Measurements from ENCODE around the gene DNM3.

Gene DNM3

DNA sequence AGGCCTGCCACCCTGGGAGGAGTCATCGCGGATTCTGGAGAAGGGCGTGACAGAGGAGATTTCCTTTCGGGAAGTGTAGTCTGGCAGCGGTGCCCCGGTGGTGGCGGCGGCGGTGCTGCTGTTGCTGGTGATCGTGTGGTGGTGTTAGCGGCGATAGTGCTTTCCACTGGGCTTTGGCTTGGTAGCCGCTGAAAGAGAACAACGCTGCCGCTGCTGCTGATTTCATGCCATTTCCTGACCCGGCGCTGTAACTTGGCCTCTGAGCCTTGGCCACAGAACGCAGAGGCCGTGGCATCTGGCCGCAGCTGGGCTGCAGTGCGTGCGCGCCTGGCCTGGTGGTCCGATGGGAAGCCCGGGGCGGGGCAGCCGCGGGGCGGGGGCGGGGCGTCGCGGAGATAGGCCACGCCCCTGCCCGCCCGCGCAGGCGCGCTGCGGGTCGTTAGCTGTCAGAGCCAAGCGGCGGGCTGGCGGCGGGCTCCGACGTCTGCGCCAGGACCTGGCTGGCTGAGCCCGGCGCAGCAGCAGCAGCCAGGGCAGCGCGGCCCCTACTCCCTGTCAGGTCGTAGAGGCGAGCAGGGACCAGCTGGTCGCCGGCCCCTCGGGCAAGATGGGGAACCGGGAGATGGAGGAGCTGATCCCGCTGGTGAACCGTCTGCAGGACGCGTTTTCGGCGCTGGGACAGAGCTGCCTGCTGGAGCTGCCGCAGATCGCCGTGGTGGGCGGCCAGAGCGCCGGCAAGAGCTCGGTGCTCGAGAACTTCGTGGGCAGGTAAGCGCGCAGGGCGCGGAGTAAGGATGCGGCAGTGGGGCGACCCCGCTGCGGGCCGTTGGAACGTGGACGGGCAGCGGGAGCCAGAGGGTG is at the start of gene DNM3:
Gene DNM3 (plus strand): TSS at position 449 of the 861 bp plus-strand sequence. CDS start 159 bp downstream, at position 608.
- peak; percentile 88 for DNase-seq
- Mint-ChIP-seq H3K27ac (no peak within 1 kb of the TSS), H3K27me3 (ENCODE audit: low read depth, poor library complexity) (peaks cover 55% of the 10 kb centered on the region), H3K4me1 (peaks cover 16% of the 10 kb centered on the region), H3K4me3 (peak within 1 kb of the TSS; percentile 90), H3K9me3 (peaks cover 3% of the 10 kb centered on the region), H3K36me3 (ENCODE audit: low read depth) (no peaks in the 10 kb centered on the region)
- TF ChIP-seq, protein P1, sequence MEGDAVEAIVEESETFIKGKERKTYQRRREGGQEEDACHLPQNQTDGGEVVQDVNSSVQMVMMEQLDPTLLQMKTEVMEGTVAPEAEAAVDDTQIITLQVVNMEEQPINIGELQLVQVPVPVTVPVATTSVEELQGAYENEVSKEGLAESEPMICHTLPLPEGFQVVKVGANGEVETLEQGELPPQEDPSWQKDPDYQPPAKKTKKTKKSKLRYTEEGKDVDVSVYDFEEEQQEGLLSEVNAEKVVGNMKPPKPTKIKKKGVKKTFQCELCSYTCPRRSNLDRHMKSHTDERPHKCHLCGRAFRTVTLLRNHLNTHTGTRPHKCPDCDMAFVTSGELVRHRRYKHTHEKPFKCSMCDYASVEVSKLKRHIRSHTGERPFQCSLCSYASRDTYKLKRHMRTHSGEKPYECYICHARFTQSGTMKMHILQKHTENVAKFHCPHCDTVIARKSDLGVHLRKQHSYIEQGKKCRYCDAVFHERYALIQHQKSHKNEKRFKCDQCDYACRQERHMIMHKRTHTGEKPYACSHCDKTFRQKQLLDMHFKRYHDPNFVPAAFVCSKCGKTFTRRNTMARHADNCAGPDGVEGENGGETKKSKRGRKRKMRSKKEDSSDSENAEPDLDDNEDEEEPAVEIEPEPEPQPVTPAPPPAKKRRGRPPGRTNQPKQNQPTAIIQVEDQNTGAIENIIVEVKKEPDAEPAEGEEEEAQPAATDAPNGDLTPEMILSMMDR (IDR thresholded peaks at IDR 0.05) = no peak

DNA sequence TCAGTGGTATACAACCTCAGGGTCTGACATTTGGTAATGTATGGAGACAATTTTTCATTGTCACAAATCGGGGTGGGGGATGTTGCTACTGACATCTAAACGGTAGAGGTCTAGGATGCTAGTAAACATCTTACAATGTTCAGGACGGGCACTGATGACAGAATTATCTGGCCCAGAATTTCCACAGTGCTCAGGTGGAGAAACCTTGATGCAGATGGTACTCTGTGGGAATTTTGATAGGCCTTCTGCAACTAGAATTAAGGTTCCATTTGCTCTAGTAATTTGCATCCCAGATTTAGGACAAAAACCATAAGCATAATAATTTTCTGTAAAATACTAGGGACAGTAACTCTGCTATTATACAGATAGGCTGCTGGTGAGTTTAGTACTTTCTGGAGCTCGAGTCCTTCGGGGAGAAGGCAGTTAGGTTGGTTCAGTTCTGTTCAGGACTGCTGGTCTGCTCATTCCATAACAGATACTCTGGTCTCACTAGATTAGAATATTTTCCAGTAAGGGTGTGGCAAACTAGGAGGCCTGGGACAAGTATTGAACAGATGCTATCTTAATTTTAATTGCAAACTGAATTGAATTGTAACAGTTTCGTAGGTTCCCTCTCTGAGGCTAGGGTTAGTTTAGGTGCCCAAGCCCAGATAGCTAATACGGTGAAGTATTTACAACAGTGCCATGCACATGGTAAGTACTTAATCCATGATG is 48.5 kb upstream of the DNM3 start:
- H3K27me3 Mint-ChIP-seq (ENCODE audit: low read depth, poor library complexity) = no peaks in the 10 kb centered on the region
- no peak for DNase-seq
- H3K36me3 Mint-ChIP-seq (ENCODE audit: low read depth) = peaks cover 74% of the 10 kb centered on the region
- no peak overlapping the region for H3K27ac Mint-ChIP-seq
- H3K9me3 Mint-ChIP-seq = no peaks in the 10 kb centered on the region
- H3K4me1 Mint-ChIP-seq = no peaks in the 10 kb centered on the region
- H3K4me3 Mint-ChIP-seq = no peak overlapping the region
- TF ChIP-seq, protein P1 (IDR thresholded peaks at IDR 0.05) = no peak

DNA sequence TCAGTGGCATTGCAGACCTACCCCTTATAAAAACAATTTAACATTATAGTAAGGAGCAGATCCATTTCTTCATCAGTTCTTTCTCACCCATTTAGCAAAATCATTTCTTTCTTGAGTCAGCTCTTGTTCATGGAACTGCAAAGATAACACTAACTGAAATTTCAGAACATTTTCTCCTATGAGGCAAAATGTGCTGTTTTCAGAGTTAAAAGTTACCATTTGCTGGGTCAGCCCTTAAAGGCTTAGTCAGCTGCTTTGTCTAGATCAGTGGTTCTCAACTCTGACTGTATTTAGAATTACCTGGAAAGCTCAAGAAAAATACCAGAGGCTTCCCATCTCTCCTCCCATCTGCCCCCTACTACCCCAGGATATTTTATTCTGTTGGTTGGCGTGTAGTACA is 47.7 kb upstream of the DNM3 start:
- Mint-ChIP-seq H3K9me3 (no peaks in the 10 kb centered on the region), H3K27ac (no peak overlapping the region), H3K27me3 (ENCODE audit: low read depth, poor library complexity) (no peaks in the 10 kb centered on the region), H3K36me3 (ENCODE audit: low read depth) (peaks cover 68% of the 10 kb centered on the region), H3K4me1 (no peaks in the 10 kb centered on the region), H3K4me3 (no peak overlapping the region)
- TF ChIP-seq, protein P1 (IDR thresholded peaks at IDR 0.05) = no peak
- DNase-seq = no peak

DNA sequence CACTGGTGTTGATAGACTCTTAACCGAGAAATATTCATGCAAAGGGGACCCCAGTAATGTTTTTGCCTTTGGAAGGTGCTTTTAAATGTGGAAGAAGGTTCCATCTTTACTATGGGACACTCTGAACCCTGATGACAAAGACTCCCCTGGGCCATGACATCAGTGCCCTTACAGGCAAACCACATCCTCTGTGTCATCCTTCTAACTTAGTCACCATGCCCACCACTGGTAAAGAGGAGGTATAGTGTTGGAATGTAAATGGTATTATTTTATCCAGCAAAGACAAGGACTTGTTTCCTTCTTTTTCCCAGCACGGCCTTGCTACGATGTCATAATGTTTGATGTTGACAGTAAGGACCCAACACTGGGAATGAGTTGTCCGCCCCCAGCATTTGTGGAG is 47.2 kb upstream of the DNM3 start:
- Mint-ChIP-seq H3K4me3 (no peak overlapping the region), H3K36me3 (ENCODE audit: low read depth) (peaks cover 64% of the 10 kb centered on the region), H3K4me1 (peaks cover 3% of the 10 kb centered on the region), H3K27me3 (ENCODE audit: low read depth, poor library complexity) (no peaks in the 10 kb centered on the region), H3K27ac (no peak overlapping the region), H3K9me3 (no peaks in the 10 kb centered on the region)
- TF ChIP-seq, protein P1 (IDR thresholded peaks at IDR 0.05) = no peak
- DNase-seq = no peak

DNA sequence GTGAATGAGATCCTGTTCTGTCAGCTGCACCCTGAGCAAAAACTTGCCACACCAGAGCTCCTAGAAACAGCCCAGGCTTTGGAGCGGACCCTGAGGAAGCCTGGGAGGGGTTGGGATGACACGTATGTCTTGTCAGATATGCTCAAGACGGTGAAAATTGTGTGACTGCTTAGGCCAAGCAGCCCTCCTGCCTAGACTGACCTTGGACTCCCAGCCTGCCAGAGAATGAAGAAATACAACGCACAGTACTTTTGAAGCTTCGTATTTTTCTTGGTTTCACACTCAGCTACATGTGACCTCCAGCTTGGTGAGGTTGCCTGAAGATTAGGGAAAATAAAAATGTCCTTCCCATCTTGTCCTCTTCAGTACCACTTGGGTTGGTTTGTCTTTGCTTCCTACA is 44.7 kb upstream of the DNM3 start:
- TF ChIP-seq, protein P1 (IDR thresholded peaks at IDR 0.05) = no peak
- Mint-ChIP-seq H3K36me3 (ENCODE audit: low read depth) (peaks cover 45% of the 10 kb centered on the region), H3K9me3 (no peaks in the 10 kb centered on the region), H3K4me1 (peaks cover 17% of the 10 kb centered on the region), H3K27ac (peak overlapping the region; percentile 21), H3K4me3 (no peak overlapping the region), H3K27me3 (ENCODE audit: low read depth, poor library complexity) (no peaks in the 10 kb centered on the region)
- DNase-seq = no peak
